T-cell (primary cell): ENCODE data around the gene CYP4F3. TPM values are rescaled to one million over a fixed set of nuclear protein-coding genes. Genes with fewer than 3 reads are reported as not detected.
"Not testable (repeated sequence)": the region's sequence is repeated elsewhere in the genome, so short reads cannot be mapped to it uniquely, and the experiment has no call there.

Experiments
- ATAC-seq, 4 experiments: fragments of 200-7000 bp in 3 of 4; fragments of 150-1000 bp in 1 of 4; cut with Tn5 transposase; replicated peaks in 1 of 4; 1 replicate in 3 of 4; 2 replicates in 1 of 4; pipeline ENCODE4 v1.10.0; 2021; ENCODE audit warnings: moderate library complexity in 3 of 4, mild to moderate bottlenecking in 2 of 4, moderate number of reproducible peaks in 1 of 4
- CTCF ChIA-PET, 2 donors: fragments of 300-600 bp; sonication (Branson Sonifier 250); formaldehyde crosslinking; loops; one replicate each; lab custom pipeline; 2022; ENCODE audit warnings: antibody characterized with exemption in 2 of 2; lab: Charles Lee
- POLR2A ChIA-PET, 2 donors: fragments of 300-600 bp; sonication (Branson Sonifier 250); formaldehyde crosslinking; loops; one replicate each; lab custom pipeline; 2022; ENCODE audit warnings: antibody characterized with exemption in 2 of 2; lab: Charles Lee
- DNase-seq, 35 experiments: peaks; one replicate each; pipeline versions ENCODE4 v3.0.0 to v3.0.0-alpha.2; 2013 to 2023
- H3K27ac ChIP-seq: one replicate; pipeline ENCODE4 v1.5.1; 2013; ENCODE audit warnings: low read length
- H3K27me3 ChIP-seq, 2 experiments: replicated peaks in 1 of 2; 1 replicate in 1 of 2; 2 replicates in 1 of 2; pipeline versions ENCODE4 v1.6.1 to v1.7.0; 2013; ENCODE audit warnings: low read length in 1 of 2, mixed read lengths in 1 of 2; ENCODE audit not compliant: control insufficient read depth in 2 of 2, insufficient read depth in 2 of 2; ENCODE audit errors: extremely low read depth in 1 of 2
- H3K36me3 ChIP-seq, 2 donors: 1 replicate in 1 of 2; 2 replicates in 1 of 2; pipeline versions ENCODE4 v1.6.1 to v1.7.0; 2013; ENCODE audit warnings: low read length in 1 of 2; ENCODE audit not compliant: control insufficient read depth in 2 of 2, insufficient read depth in 1 of 2; ENCODE audit errors: extremely low read depth in 1 of 2
- H3K4me1 ChIP-seq, 2 experiments: 1 replicate in 1 of 2; 2 replicates in 1 of 2; pipeline versions ENCODE4 v1.6.1 to v1.7.0; 2013; ENCODE audit warnings: low read length in 2 of 2, mixed read lengths in 1 of 2; ENCODE audit not compliant: insufficient read depth in 2 of 2, control insufficient read depth in 1 of 2; ENCODE audit errors: extremely low read depth in 1 of 2
- H3K4me3 ChIP-seq, 2 donors: 1 replicate in 1 of 2; 2 replicates in 1 of 2; pipeline versions ENCODE4 v1.5.1 to v1.7.0; 2013; ENCODE audit warnings: mild to moderate bottlenecking in 2 of 2, low read length in 1 of 2, moderate library complexity in 1 of 2; ENCODE audit not compliant: control insufficient read depth in 1 of 2; ENCODE audit errors: extremely low read depth in 1 of 2
- H3K9me3 ChIP-seq: 2 replicates; pipeline ENCODE4 v1.7.0; 2013
- H3K27ac Mint-ChIP-seq, 2 donors: one replicate each; pipeline ENCODE4 v1.8.0; 2020 to 2021; ENCODE audit warnings: mild to moderate bottlenecking in 2 of 2, mixed read lengths in 2 of 2
- H3K27me3 Mint-ChIP-seq, 2 donors: one replicate each; pipeline ENCODE4 v1.8.0; 2021 to 2022; ENCODE audit warnings: mixed read lengths in 2 of 2
- H3K36me3 Mint-ChIP-seq: one replicate; pipeline ENCODE4 v1.8.0; 2021; ENCODE audit warnings: mixed read lengths
- H3K4me1 Mint-ChIP-seq, 3 donors: one replicate each; pipeline ENCODE4 v1.8.0; 2020 to 2022; ENCODE audit warnings: mixed read lengths in 3 of 3, mild to moderate bottlenecking in 1 of 3
- H3K4me3 Mint-ChIP-seq, 3 donors: one replicate each; pipeline ENCODE4 v1.8.0; 2020 to 2022; ENCODE audit warnings: mild to moderate bottlenecking in 3 of 3, mixed read lengths in 3 of 3, moderate library complexity in 3 of 3
- H3K9me3 Mint-ChIP-seq, 3 donors: one replicate each; pipeline ENCODE4 v1.8.0; 2020 to 2022; ENCODE audit warnings: mixed read lengths in 3 of 3
- WGBS: methylation state at CpG from one replicate; pipeline ENCODE4 v1.1.5; 2013; ENCODE audit warnings: missing lambda C conversion rate; ENCODE audit not compliant: insufficient coverage; 5-methylcytosine and 5-hydroxymethylcytosine counted together
- total RNA-seq, 35 experiments: library from RNA in 6 of 35; stranded (reverse) in 6 of 35; fragments of 120-200 nt in 1 of 35; gene quantifications; one replicate each; pipeline versions ENCODE4 v1.2.1 to v1.2.4 and lab custom pipeline; 2013 to 2026

CYP4F3 gene
- total RNA-seq, 5 donors from 2014 or later (not counting 1 experiment from before 2014, with no cell fraction given), result 0.23 to 0.30 TPM; not detected in 3

DNA sequence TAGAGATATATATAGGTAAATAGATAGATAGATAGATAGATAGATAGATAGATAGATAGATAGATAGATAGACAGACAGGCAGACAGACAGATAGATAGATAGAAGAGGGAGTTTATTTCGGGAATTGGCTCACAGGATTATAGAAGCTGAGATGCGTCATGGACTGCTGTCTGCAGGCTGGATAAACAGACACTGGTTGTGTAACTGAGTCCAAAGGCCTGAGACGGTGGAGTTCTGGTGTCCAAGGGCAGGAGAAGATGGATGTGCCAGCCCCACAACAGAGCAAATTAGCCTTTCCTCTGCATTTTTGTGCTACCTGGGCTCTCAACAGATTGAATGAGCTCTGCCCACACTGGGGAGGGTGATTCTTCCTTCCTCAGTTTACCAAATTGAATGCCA is 2.7 kb downstream of the CYP4F3 start:
- Histone ChIP-seq H3K9me3 (no peaks in the 10 kb centered on the region), H3K36me3 (no peaks in the 10 kb centered on the region), H3K4me1 (no peaks in the 10 kb centered on the region), H3K27ac (no peak overlapping the region), H3K4me3 (no peak overlapping the region), H3K27me3 (peaks cover 0 to 38% of the 10 kb centered on the region in 2 experiments)
- Mint-ChIP-seq H3K4me3 (no peak overlapping the region), H3K36me3 (no peaks in the 10 kb centered on the region), H3K9me3 (no peaks in the 10 kb centered on the region), H3K27ac (no peak overlapping the region), H3K4me1 (peaks cover 0 to 5% (median 0%) of the 10 kb centered on the region in 3 donors), H3K27me3 (peaks cover 8 to 11% of the 10 kb centered on the region in 2 donors)
- CTCF ChIA-PET, result no interaction called here
- POLR2A ChIA-PET, result no interaction called here
- ATAC-seq (no peak), DNase-seq (no peak)
- 83% methylated on average over 2 of the region's 3 CpGs for WGBS

DNA sequence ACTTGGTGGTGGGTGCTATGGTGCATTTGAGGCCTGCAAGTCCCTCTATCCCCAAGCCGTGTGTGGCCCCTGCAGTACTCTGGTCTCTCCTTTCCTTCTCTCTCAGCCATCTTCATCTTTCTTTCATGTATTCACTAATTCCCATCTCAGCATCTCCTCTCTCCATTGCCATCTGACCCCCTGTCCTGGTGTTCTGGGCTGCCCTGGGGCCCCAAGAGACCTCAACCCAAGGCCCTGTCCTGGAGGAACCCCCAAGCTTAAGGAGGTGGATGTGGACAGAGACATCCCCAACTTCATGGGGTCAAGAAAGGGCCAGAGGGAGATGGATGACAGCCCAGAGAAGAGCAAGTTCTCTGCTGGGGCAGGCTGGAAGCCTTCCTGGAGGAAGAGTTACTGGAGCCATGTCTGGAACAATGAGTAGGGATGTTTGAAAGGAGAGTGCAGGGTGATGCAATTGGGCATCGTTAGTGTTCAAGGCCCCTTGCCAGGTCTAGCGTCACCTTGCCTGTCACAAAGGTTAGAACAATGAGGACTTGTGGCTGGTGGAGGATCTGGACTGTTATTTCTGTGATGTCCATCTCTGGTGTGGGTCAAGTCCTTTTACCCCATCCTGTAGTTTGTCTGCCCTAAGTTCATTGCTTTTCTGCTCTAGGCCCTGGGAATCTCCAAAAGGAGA is 3.5 kb downstream of the CYP4F3 start:
- Histone ChIP-seq H3K27ac (no peak overlapping the region), H3K27me3 (peaks cover 0 to 35% of the 10 kb centered on the region in 2 experiments), H3K4me1 (no peaks in the 10 kb centered on the region), H3K9me3 (no peaks in the 10 kb centered on the region), H3K36me3 (no peaks in the 10 kb centered on the region), H3K4me3 (no peak overlapping the region)
- POLR2A ChIA-PET, result no interaction called here
- no peaks in the 10 kb centered on the region for H3K9me3 Mint-ChIP-seq
- H3K27me3 Mint-ChIP-seq, result peaks cover 8 to 11% of the 10 kb centered on the region in 2 donors
- no peak for DNase-seq
- peaks cover 0 to 5% (median 0%) of the 10 kb centered on the region in 3 donors for H3K4me1 Mint-ChIP-seq
- no peak overlapping the region for H3K4me3 Mint-ChIP-seq
- WGBS, result no CpG with 5 or more reads among the region's 3 CpGs
- no peak for ATAC-seq
- H3K27ac Mint-ChIP-seq, result no peak overlapping the region
- CTCF ChIA-PET, result no interaction called here
- H3K36me3 Mint-ChIP-seq, result no peaks in the 10 kb centered on the region

DNA sequence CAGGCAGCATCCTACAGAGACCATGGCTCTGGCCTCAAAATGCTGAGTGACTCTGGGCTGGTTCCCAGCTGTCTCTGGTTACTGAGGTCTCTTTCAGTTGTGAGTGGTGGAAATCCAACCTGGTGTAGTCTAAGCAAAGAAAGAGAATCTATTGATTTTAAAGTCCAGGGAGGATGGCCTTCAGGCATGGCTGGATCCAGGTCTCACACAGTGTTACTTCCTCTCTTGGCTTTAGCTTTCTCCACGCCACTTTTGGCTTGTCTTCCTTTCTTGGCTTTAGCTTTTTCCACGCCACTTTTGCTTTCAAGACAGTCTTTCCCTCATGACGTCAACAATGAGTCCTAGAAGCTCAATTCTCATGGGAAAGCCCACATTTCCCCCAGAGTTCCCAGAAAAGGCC is 4.1 kb downstream of the CYP4F3 start:
- H3K36me3 ChIP-seq, result no peaks in the 10 kb centered on the region
- H3K27ac ChIP-seq, result no peak overlapping the region
- no peak for DNase-seq
- no peak overlapping the region for H3K4me3 ChIP-seq
- H3K27ac Mint-ChIP-seq, result no peak overlapping the region
- no peaks in the 10 kb centered on the region for H3K4me1 ChIP-seq
- peaks cover 8 to 11% of the 10 kb centered on the region in 2 donors for H3K27me3 Mint-ChIP-seq
- 62% methylated on average over 3 of the region's 3 CpGs for WGBS
- no peak for ATAC-seq
- CTCF ChIA-PET, result no interaction called here
- no peaks in the 10 kb centered on the region for H3K36me3 Mint-ChIP-seq
- peaks cover 0 to 35% of the 10 kb centered on the region in 2 experiments for H3K27me3 ChIP-seq
- H3K9me3 ChIP-seq, result no peaks in the 10 kb centered on the region
- POLR2A ChIA-PET, result no interaction called here
- no peaks in the 10 kb centered on the region for H3K9me3 Mint-ChIP-seq
- H3K4me1 Mint-ChIP-seq, result peaks cover 0 to 5% (median 0%) of the 10 kb centered on the region in 3 donors
- H3K4me3 Mint-ChIP-seq, result no peak overlapping the region

DNA sequence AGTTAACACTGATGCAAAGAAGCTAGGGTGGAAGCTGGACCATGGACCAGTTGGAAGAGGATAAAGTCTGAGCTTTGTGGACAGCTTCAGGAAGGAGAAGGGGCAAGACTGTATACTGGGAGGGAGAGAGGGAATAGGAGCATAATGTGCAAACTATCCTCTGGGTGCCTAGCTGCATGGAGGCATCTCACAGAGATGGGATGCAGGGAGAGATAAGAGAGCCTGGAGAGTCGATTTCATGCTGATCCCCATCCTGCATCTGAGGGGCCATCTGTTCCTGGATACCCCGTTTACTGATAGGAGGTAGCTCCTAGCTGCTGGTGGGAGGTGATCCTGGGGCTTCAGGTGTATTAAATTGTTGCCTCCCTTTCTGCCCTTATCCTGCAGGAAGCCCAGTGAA is 8.8 kb downstream of the CYP4F3 start:
- H3K9me3 Mint-ChIP-seq, result no peaks in the 10 kb centered on the region
- H3K4me1 Mint-ChIP-seq, result no peaks in the 10 kb centered on the region
- H3K4me3 Mint-ChIP-seq, result no peak overlapping the region
- ATAC-seq (no peak), DNase-seq (no peak)
- WGBS, result 83% methylated on average over 1 of the region's 2 CpGs
- Histone ChIP-seq H3K4me1 (no peaks in the 10 kb centered on the region), H3K4me3 (no peak overlapping the region), H3K27me3 (peaks cover 2 to 26% of the 10 kb centered on the region in 2 experiments), H3K9me3 (no peaks in the 10 kb centered on the region), H3K27ac (no peak overlapping the region), H3K36me3 (no peaks in the 10 kb centered on the region)
- no peak overlapping the region for H3K27ac Mint-ChIP-seq
- POLR2A ChIA-PET, result interaction anchor here in 1 of 2 donors (0.5 kb wide), 1 partner anchor 307 kb away, joined by 3 read pairs; no protein-coding TSS in a partner anchor
- no peaks in the 10 kb centered on the region for H3K36me3 Mint-ChIP-seq
- peaks cover 27% of the 10 kb centered on the region in 2 donors for H3K27me3 Mint-ChIP-seq
- CTCF ChIA-PET, result no interaction called here

DNA sequence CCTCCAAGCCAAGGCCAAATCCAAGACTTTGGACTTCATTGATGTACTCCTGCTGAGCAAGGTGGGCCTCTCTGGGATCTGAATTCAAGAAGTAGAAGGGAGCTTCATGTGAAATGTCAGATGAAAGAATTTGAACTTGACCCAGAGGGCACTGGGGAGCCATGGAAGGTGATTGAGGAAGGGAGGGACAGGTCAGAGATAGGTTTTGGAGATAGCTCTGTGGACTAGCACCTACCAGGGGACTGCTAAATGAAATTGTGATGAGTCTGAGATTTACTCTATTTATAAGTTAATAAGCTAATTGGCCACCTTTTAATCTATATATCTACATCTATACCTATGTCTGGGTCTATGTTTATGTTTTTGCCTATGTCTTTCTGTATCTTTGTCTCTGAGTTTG is 9.4 kb downstream of the CYP4F3 start:
- ATAC-seq, H3K4me1 Mint-ChIP-seq, DNase-seq, H3K9me3 Mint-ChIP-seq, H3K4me3 Mint-ChIP-seq, H3K9me3 ChIP-seq, H3K4me3 ChIP-seq, H3K36me3 Mint-ChIP-seq, H3K27ac Mint-ChIP-seq, H3K36me3 ChIP-seq, H3K27ac ChIP-seq, H3K4me1 ChIP-seq, CTCF ChIA-PET: not testable (repeated sequence)
- peaks cover 2 to 25% of the 10 kb centered on the region in 2 experiments for H3K27me3 ChIP-seq
- peaks cover 28 to 33% of the 10 kb centered on the region in 2 donors for H3K27me3 Mint-ChIP-seq
- POLR2A ChIA-PET, result interaction anchor here in 1 of 2 donors (0.5 kb wide), 1 partner anchor 307 kb away, joined by 3 read pairs; no protein-coding TSS in a partner anchor

DNA sequence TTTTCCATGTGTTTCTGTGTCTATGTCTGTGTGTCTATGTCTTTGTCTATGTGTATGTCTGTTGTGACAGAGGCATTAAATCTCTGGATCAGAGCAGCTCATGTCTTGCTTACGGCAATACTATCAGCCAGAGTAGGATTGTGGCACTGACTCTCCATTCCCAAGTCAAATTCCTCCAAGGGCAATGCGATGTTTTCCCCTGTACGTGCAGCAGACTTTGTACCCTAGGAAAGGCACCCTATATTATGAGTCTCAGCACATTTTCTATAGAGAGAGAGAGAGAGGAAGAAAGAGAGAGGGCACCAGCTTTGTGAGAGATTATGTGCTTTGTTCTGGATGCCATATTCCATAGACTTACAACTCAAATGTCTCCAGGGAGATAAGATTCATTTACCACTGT is 11.1 kb downstream of the CYP4F3 start:
- ATAC-seq, result no peak
- WGBS, result 40% methylated on average over 1 of the region's 3 CpGs
- CTCF ChIA-PET, result no interaction called here

More for the DNA sequence above, 11.1 kb downstream of the CYP4F3 start:
- Mint-ChIP-seq H3K36me3 (no peaks in the 10 kb centered on the region), H3K9me3 (no peaks in the 10 kb centered on the region), H3K4me1 (no peaks in the 10 kb centered on the region), H3K4me3 (no peak overlapping the region), H3K27me3 (peaks cover 32% of the 10 kb centered on the region in 2 donors), H3K27ac (no peak overlapping the region)
- DNase-seq, result no peak
- H3K27ac ChIP-seq, result no peak overlapping the region
- H3K4me3 ChIP-seq, result no peak overlapping the region
- H3K9me3 ChIP-seq, result no peaks in the 10 kb centered on the region
- no peaks in the 10 kb centered on the region for H3K36me3 ChIP-seq
- POLR2A ChIA-PET, result no interaction called here
- no peaks in the 10 kb centered on the region for H3K4me1 ChIP-seq
- peaks cover 5 to 14% of the 10 kb centered on the region in 2 experiments for H3K27me3 ChIP-seq
